HCT116 (cell line): ENCODE results near the gene CERS6. TPM values are rescaled to one million over a fixed set of nuclear protein-coding genes. Genes with fewer than 3 reads are reported as not detected.

ENCODE experiments used
- ATAC-seq: fragments of 200-7000 bp; cut with Tn5 transposase; 2 replicates; pipeline ENCODE4 v1.9.1; 2020; ENCODE audit warnings: mild to moderate bottlenecking, moderate library complexity
- BruUV-seq: library from RNA; stranded (reverse); fragments of 400-500 nt; replicated peaks from 2 replicates; lab custom pipeline; 2021; lab: Mats Ljungman, UMichigan
- CTCF ChIA-PET: fragments of 300-600 bp; sonication (Branson Sonifier 250); formaldehyde crosslinking; loops from one replicate; lab custom pipeline; 2021; ENCODE audit warnings: antibody characterized with exemption; lab: Charles Lee
- POLR2A ChIA-PET: fragments of 300-600, 350-600 bp; sonication (Branson Sonifier 250); formaldehyde crosslinking; loops from one replicate; lab custom pipeline; 2021; ENCODE audit warnings: antibody characterized with exemption; lab: Charles Lee
- RAD21 ChIA-PET, 2 experiments: fragments of 300-600 bp; sonication (Branson Sonifier 250); formaldehyde crosslinking; loops; one replicate each; lab custom pipeline; 2023; ENCODE audit warnings: low total read pairs in 2 of 2; ENCODE audit not compliant: uncharacterized antibody in 2 of 2, unreplicated experiment in 2 of 2, low non-redundant PET in 1 of 2; lab: Charles Lee
- DNase-seq: peaks from one replicate; pipeline ENCODE4 v3.0.0-alpha.2; 2010; ENCODE audit warnings: low read depth, low spot score
- H2AFZ ChIP-seq: fragments of 200-600 bp; shearing (Covaris generic), sonication (generic); 2 replicates; pipeline ENCODE4 v1.6.1; 2017; ENCODE audit warnings: low read depth, mixed run types, mixed read lengths, antibody characterized with exemption, low read length; ENCODE audit not compliant: poor library complexity, severe bottlenecking
- H3K27ac ChIP-seq: 2 replicates; pipeline ENCODE4 v1.5.1; 2012; ENCODE audit warnings: low read depth, low read length
- H3K27me3 ChIP-seq: fragments of 200-600 bp; sonication (generic); 2 replicates; pipeline ENCODE4 v1.6.1; 2016; ENCODE audit warnings: mixed run types, low read length, mixed read lengths; ENCODE audit not compliant: insufficient read depth
- H3K36me3 ChIP-seq, 2 experiments: fragments of 200-500 bp in 1 of 2; fragments of 200-600 bp in 1 of 2; sonication (Bioruptor generic) in 1 of 2; sonication (generic) in 1 of 2; 2 replicates each; pipeline versions ENCODE4 v1.5.1 to v1.6.1; 2014 to 2016; ENCODE audit warnings: low read length in 2 of 2, inconsistent platforms in 1 of 2, mixed read lengths in 1 of 2, mixed run types in 1 of 2; ENCODE audit not compliant: insufficient read depth in 2 of 2, control insufficient read depth in 1 of 2
- H3K4me1 ChIP-seq, 2 experiments: fragments of 200-600 bp in 1 of 2; sonication (generic) in 1 of 2; 2 replicates each; pipeline versions ENCODE4 v1.5.1 to v1.6.1; 2012 to 2017; ENCODE audit warnings: low read length in 2 of 2, inconsistent platforms in 1 of 2, mild to moderate bottlenecking in 1 of 2, mixed read lengths in 1 of 2, mixed run types in 1 of 2, moderate library complexity in 1 of 2; ENCODE audit not compliant: insufficient read depth in 2 of 2, control insufficient read depth in 1 of 2
- H3K4me2 ChIP-seq: fragments of 200-600 bp; sonication (generic); 2 replicates; pipeline ENCODE4 v1.6.1; 2017; ENCODE audit warnings: mixed run types, low read length, mixed read lengths
- H3K4me3 ChIP-seq, 2 experiments: fragments of 200-600 bp in 1 of 2; sonication (generic) in 1 of 2; replicated peaks in 1 of 2; 2 replicates each; pipeline ENCODE4 v1.5.1; 2011 to 2016; ENCODE audit warnings: low read length in 2 of 2, control low read depth in 1 of 2, low read depth in 1 of 2, mild to moderate bottlenecking in 1 of 2, mixed read lengths in 1 of 2, mixed run types in 1 of 2
- H3K79me2 ChIP-seq: fragments of 200-600 bp; sonication (generic); 2 replicates; pipeline ENCODE4 v1.6.1; 2017; ENCODE audit warnings: mild to moderate bottlenecking, mixed run types, low read length, moderate library complexity, mixed read lengths; ENCODE audit not compliant: insufficient read depth
- H3K9ac ChIP-seq: fragments of 200-600 bp; sonication (generic); 2 replicates; pipeline ENCODE4 v1.6.1; 2016; ENCODE audit warnings: low read length, mixed read lengths
- H3K9me2 ChIP-seq: fragments of 200-600 bp; sonication (generic), shearing (Covaris generic); 2 replicates; pipeline ENCODE4 v1.6.1; 2017; ENCODE audit warnings: mixed run types, mild to moderate bottlenecking, moderate library complexity; ENCODE audit not compliant: insufficient read depth
- H3K9me3 ChIP-seq, 2 experiments: fragments of 200-500 bp in 1 of 2; fragments of 200-600 bp in 1 of 2; sonication (Bioruptor generic) in 1 of 2; sonication (generic) in 1 of 2; 2 replicates each; pipeline ENCODE4 v1.6.1; 2014 to 2017; ENCODE audit warnings: low read length in 2 of 2, mixed read lengths in 2 of 2, inconsistent platforms in 1 of 2, low read depth in 1 of 2, mild to moderate bottlenecking in 1 of 2, mixed run types in 1 of 2, moderate library complexity in 1 of 2; ENCODE audit not compliant: control insufficient read depth in 1 of 2, insufficient read depth in 1 of 2
- H4K20me1 ChIP-seq: fragments of 200-600 bp; sonication (generic), shearing (Covaris generic); 2 replicates; pipeline ENCODE4 v1.6.1; 2017; ENCODE audit warnings: mixed run types, mild to moderate bottlenecking, moderate library complexity; ENCODE audit not compliant: insufficient read depth
- ATF3 ChIP-seq: IDR thresholded peaks from 2 replicates; pipeline ENCODE4 v1.6.1; 2012
- EGR1 ChIP-seq: IDR thresholded peaks from 2 replicates; pipeline ENCODE4 v1.6.1; 2012; ENCODE audit warnings: low read depth
- EZH2 ChIP-seq: fragments of 200-600 bp; sonication (generic); IDR thresholded peaks from 2 replicates; pipeline ENCODE4 v1.6.1; 2017; ENCODE audit warnings: antibody characterized with exemption, mixed run types
- EZH2phosphoT487 ChIP-seq: fragments of 200-600 bp; IDR thresholded peaks from 2 replicates; pipeline ENCODE4 v1.6.1; 2018; ENCODE audit warnings: antibody characterized with exemption, borderline replicate concordance
- MAX ChIP-seq: IDR thresholded peaks from 2 replicates; pipeline ENCODE4 v1.6.1; 2012
- RAD21 ChIP-seq: IDR thresholded peaks from 2 replicates; pipeline ENCODE4 v1.6.1; 2012; ENCODE audit warnings: low read depth, mild to moderate bottlenecking
- SP1 ChIP-seq: IDR thresholded peaks from 2 replicates; pipeline ENCODE4 v1.6.1; 2012; ENCODE audit warnings: low read depth
- SRF ChIP-seq: IDR thresholded peaks from 2 replicates; pipeline ENCODE4 v1.6.1; 2012; ENCODE audit warnings: low read depth
- YY1 ChIP-seq: IDR thresholded peaks from 2 replicates; pipeline ENCODE4 v1.6.1; 2011; ENCODE audit warnings: low read length, low read depth, moderate library complexity, mild to moderate bottlenecking; ENCODE audit not compliant: insufficient replicate concordance; ENCODE audit errors: extremely low read depth
- ZBTB33 ChIP-seq: IDR thresholded peaks from 2 replicates; pipeline ENCODE4 v1.6.1; 2011; ENCODE audit warnings: mild to moderate bottlenecking, low read length, moderate library complexity; ENCODE audit not compliant: insufficient replicate concordance; ENCODE audit errors: extremely low read depth
- ZFX ChIP-seq: fragments of 450-650 bp; IDR thresholded peaks from 2 replicates; pipeline ENCODE4 v1.6.1; 2017
- intact Hi-C: fragments of 100-400 bp; cut with micrococcal nuclease; formaldehyde crosslinking; loops from 2 replicates; pipeline ENCODE4 v1.10.0; 2022
- total RNA-seq: library from RNA; stranded (reverse); gene quantifications from one replicate; pipeline ENCODE4 v1.2.1, GENCODE V29; 2021; ENCODE audit not compliant: unreplicated experiment

Gene CERS6
- total RNA-seq, 1 experiment from 2014 or later = 37.0 TPM

DNA sequence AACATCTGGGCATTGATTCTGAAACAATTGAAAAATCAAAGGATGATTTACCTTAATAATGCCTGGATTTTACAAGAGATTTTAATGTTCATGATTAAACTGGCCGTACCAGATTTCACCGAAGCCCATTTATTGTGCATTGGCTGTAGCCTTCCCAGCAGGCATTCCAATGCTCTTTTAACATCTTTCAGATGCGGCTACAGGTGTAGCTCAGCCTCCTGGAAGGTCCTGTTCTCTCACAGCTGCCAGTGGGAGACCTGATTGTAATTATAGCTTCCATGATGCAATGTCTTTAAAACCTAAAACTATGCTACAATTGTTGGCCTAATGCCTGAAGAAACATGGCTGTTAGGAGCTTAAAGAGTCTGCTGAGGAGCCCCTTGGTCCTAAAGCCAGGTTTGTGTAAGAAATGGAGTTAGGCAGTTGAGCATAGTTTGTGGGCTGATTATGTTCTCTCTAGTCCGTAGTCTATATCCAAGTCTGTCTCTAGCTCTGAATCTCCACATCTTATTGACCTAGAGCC, 147.4 kb downstream of the CERS6 start:
- BruUV-seq = no TSS peak
- intact Hi-C loops = no loop called here
- ChIA-PET RAD21 (no interaction called here), CTCF (no interaction called here), POLR2A (no interaction called here)
- DNase-seq = no peak
- Histone ChIP-seq H3K4me2 (no peak overlapping the region), H3K4me3 (no peak overlapping the region), H3K36me3 (no peaks in the 10 kb centered on the region), H4K20me1 (no peaks in the 10 kb centered on the region), H3K9me2 (no peaks in the 10 kb centered on the region), H3K9me3 (no peaks in the 10 kb centered on the region), H3K27ac (no peak overlapping the region), H3K9ac (no peak overlapping the region), H3K79me2 (peaks cover 15% of the 10 kb centered on the region; the same call in 1 of the 2 replicates), H3K4me1 (peaks cover 0 to 6% of the 10 kb centered on the region in 2 experiments; a peak in 1 of 4 replicates), H3K27me3 (no peaks in the 10 kb centered on the region), H2AFZ (no peak overlapping the region)
- no peak for ATAC-seq
- TF ChIP-seq SP1 (no peak), EGR1 (no peak), EZH2 (no peak), SRF (no peak), MAX (no peak), ZBTB33 (no peak), ZFX (no peak), RAD21 (no peak)

GRCh38 chr2:168604252-168604651, 148.2 kb downstream of the CERS6 start:
- no peaks in the 10 kb centered on the region for H3K36me3 ChIP-seq
- no peak overlapping the region for H3K4me2 ChIP-seq
- H3K79me2 ChIP-seq = peaks cover 9% of the 10 kb centered on the region; the same call in 1 of the 2 replicates
- ChIA-PET POLR2A (no interaction called here), RAD21 (no interaction called here), CTCF (no interaction called here)
- no peak overlapping the region for H2AFZ ChIP-seq
- ATAC-seq (no peak), DNase-seq (no peak)
- BruUV-seq = no TSS peak
- H3K27me3 ChIP-seq = no peaks in the 10 kb centered on the region
- H3K27ac ChIP-seq = no peak overlapping the region
- no peak overlapping the region for H3K4me3 ChIP-seq
- no peaks in the 10 kb centered on the region for H4K20me1 ChIP-seq
- TF ChIP-seq EZH2phosphoT487 (no peak), ZBTB33 (no peak), EGR1 (no peak), ATF3 (no peak), YY1 (no peak), MAX (no peak)
- H3K9me2 ChIP-seq = no peaks in the 10 kb centered on the region
- intact Hi-C loops = no loop called here
- H3K9me3 ChIP-seq = no peaks in the 10 kb centered on the region
- no peak overlapping the region for H3K9ac ChIP-seq
- 0 out of 4 replicates have a peak, but pooled peaks cover 0 to 6% of the 10 kb centered on the region in 2 experiments for H3K4me1 ChIP-seq
